DMS79 treated with DMSO at 0.1 percent for 48 hours (cell line): ENCODE results near the gene OGA.
A peak's percentile ranks its signal among the peaks of the same experiment; 100 is the strongest.

ENCODE experiments used
- DNase-seq: peaks from one replicate; lab custom pipeline; 2025; lab: John Stamatoyannopoulos, UW

OGA gene

DNA sequence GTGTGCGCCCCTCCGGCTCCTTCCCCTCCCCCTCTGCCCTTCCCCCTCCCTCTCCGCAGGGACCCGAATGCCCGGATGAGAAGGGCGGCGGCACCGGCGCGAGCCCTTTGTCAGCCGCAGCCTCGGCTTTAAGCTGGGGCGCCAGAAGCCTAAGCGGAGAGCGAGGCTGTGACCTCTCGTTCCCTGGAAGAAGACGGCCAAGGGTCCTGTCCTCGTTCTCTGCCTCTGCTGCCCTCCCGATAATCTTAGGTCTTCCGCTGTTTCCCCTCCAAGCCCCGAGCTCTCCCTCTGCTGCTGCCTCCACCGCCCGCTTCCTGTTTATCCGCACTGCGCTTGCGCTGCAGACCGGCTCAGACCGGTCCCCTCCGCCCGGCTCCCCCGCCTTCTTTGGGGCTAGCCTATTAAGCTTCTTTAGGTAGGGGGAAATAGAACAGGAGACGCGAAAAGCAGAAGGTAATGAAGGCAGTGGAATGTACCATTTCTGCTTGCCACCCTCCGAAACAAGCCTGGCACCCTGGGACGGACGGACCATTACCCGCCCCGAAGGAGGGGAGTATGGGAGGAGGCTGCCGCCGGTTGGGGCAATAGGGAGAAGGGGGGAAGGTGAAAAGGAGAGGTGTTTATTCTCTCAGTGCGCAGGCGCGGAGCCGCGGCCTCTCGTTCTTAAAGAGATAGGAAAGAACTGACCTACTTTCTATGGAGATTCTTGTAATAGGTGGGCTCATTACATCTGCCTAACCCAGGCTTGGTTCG, at the start of gene OGA:
Gene OGA, minus strand, starts transcription at position 326 of the 753 bp plus-strand sequence. CDS start 422 bp downstream, outside the sequence.
- DNase-seq = peak; percentile 88

DNA sequence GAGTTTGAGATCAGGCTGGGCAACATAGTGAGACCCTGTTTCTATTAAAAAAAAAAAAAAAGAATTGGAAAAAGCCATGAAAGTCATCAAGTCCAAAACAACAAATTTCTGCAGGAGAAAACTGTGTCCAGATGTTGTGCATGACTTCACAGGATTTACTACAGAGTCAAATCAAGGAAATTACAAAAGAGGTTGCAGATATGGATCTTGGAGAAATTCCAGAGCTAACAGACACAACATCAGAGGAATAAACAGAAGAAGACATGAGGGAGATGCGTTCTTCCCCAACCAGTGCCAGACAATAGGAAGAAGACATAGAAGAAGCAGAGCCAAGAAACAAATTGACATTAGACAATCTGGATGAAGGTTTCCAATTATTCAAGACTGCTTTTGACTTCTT, 49.7 kb upstream of the OGA start:
- no peak for DNase-seq

DNA sequence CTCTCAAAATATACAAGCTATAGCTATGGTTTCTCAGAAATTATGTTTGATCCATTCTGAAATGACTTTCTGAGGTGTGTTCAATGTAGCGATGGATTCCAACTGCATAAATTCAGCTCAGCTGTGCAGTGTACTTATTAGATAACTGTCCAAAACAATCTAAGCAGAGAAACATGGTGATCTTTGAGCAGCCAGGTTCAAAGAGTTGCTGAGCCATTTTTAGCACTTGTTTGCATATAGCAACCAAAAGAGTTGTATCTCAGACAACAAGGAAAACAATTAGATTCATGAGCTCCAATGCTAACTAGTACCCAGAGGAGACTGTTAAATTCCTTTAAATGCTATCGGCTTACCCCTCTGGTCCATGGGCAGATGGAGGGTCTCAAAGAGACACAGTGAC, 41.3 kb upstream of the OGA start:
- no peak for DNase-seq

GRCh38 chr10:101858723-101859500, 40.7 kb upstream of the OGA start:
- DNase-seq = no peak

- DNase-seq = no peak
Observed at GRCh38 chr10:101857802-101858476, 39.7 kb upstream of the OGA start.

GRCh38 chr10:101856626-101857025, 38.4 kb upstream of the OGA start:
- no peak for DNase-seq

GRCh38 chr10:101851411-101852116, 33.3 kb upstream of the OGA start:
- DNase-seq = no peak

GRCh38 chr10:101850749-101851148, 32.5 kb upstream of the OGA start:
- DNase-seq = no peak

DNA sequence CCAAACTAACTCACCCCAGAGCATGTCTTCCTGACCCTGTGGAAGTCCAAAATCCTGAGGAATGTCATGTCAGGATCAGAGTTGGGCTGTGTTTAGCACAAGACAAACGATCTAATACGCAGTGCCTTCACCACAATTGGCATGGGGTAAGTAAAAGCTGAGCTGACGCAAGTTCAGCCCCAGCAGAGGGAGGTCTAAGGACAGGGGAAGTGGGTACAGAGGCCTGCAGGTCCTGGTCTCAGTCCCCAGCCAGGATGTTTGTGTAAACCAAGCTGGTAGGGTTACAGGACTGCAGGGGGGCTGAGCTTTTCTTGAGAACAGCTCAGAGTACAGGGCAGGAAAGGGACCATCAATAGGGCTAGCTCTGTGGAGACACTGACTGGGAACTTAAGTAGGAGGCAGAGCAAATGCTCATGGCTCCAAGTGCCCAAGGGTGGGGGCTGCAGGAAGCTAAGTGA, 30.7 kb upstream of the OGA start:
- no peak for DNase-seq

DNA sequence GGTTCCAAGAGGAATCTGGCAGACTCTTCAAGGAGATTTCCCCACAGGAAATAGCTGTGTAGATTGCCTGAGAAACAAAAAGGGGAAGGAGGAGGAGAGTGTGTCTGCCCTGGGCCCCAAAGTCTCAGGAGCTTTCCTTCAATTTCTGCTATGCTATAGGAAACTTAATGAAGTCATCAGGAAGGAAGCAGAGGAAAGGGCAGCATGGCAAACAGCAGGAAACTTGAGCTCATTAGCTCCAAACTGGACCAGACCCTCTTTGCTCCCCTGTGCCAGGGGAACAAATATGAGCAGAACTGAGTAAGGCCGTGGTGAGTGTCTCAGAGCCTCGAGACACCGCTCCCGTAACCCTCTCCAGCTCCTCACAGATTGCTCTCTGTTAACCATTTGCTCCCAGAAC, 30.2 kb upstream of the OGA start:
- no peak for DNase-seq

- no peak for DNase-seq
Observed at GRCh38 chr10:101845893-101846292, 27.6 kb upstream of the OGA start.

- peak; percentile 4 for DNase-seq
Observed at GRCh38 chr10:101843032-101844021, 25.1 kb upstream of the OGA start, which contains the start of gene KCNIP2. TSS of gene KCNIP2 (minus strand) at chr10:101843800. CDS start at chr10:101843568, 232 bp downstream.

DNA sequence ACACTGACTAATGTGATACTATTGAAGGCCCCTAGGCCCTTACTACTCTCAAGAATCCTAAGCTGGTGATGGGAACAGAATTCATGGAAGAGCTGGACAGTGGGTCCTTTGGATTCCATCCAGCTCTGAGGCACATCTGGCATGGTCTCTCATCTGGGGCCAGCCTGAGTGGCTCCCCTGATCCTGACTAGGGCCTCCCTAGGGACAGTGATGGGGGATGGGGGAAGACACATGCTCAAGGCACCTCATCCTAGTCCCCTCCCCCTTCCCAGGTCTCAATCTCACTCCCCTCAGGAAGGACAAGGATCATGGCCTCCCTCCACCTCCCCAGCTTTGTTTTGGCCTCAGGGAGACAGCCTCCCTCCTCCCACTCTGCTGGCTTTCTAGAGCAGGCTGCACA, 23.6 kb upstream of the OGA start:
- DNase-seq = no peak

- peak; percentile 34 for DNase-seq
Observed at GRCh38 chr10:101840741-101841453, 22.7 kb upstream of the OGA start.

DNA sequence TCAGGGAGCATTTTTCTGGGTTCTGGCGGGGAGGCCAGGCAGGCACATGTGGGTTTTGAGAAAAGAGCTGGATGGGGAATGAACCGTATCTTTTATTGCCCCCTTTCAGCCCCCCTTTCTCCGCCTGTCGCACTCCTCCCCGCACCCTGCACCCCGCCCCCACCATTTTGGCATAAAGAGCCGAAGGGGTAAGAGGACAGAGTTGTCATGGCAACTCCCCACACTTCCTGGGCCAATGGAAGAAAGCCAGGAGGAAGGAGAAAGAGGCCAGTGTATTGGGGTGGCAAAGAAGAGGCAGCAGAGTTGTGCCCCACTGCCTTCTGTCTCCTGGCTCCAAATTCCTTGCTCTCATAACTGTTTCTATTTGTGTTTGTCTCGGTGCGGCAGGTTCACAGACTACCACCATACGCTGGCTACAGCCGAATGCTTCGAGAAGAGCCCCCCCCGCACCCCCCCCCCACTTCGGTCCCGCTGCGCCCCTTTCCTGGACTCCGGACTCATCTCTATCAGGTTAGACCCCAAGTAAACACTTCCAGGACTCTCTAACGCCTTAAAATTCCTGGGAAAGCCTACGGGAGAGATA, 21.9 kb upstream of the OGA start:
- DNase-seq = peak; percentile 21

DNA sequence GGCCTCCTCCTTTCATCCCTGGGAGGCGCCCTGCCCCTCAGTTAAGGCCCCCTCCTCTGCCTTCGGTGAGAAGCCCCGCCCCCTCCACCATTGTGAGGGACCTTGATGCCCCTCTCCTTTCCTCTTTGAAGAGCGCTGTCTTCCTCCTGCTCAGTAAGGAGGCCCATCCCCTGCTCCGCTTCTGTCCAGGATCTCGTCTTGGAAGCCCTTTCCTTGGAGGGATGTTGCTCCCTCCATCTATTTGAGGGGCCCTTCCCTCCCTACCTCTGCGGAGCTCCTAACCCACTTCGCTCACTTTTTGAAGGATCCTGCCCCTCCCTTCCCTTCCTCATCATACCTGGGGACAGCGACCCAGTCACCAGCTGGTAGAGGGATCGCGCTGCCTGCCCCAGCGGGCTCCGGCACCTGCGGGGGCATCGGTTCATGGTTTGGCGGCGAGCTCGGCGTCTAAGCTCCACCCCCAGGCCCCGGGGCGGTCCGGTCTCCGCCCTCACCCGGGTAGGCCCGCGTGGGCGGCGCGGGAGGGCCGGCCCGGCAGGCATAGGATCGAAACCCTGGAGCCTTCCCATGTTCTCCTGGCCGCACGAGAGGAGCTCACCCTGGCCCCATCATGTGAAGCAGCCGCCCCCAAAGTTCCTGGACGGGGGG, 21.3 kb upstream of the OGA start:
- DNase-seq = peak; percentile 11

DNA sequence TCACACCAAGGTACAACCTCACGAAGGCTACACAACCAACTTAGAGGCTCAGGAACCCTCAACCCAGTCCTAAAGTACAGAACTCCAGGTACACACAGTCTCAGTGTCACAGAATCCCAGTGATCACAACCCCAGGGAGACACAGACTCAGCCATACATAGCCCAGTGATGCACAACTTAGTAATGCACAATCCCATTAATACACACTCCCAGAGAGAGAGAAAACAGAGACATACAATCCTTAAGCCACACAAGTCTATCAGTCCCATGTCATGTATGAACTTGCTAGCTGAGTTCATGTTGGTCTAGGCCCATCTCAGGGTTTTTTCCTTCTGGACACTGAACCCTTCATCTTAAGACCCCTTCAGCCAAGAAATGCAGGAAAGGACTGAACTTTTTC, 20.8 kb upstream of the OGA start:
- DNase-seq = no peak

DNA sequence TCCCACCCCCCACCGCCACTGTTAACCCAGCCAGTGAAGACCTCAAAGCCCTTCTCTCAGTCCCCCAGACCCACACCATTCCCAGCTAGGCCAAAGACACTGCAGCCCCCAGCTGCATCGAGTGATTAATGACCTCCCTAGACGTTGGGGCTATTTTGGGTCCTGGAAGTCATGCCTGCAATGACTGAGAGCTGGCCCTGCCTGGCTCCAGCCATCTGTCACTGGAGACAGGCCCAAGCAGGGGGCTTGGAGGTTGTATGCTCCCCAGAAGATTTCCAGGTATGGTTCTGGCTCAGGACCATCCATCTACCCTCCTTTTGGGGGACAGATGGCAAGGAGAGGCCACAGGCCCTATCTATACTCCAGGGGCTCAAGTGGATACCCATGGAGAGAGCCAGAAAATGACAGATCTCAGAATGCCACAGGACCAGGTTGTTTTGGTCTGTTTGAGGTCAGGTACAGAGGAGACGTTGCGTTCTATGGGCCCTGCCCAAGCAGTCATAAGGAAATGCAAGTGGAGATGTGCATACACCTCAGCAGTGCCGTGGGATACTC, 20.2 kb upstream of the OGA start:
- DNase-seq = no peak

GRCh38 chr10:101837748-101838147, 19.5 kb upstream of the OGA start:
- DNase-seq = no peak
